Colonic mucosa (tissue), 4 donors: ENCODE results near the gene ZNF536. TPM values are rescaled to one million over a fixed set of nuclear protein-coding genes. Genes with fewer than 3 reads are reported as not detected.
"Not testable (repeated sequence)": the region's sequence is repeated elsewhere in the genome, so short reads cannot be mapped to it uniquely, and the experiment has no call there.

Experiments
- DNase-seq: peaks from one replicate; pipeline ENCODE4 v3.0.0-alpha.2; 2020
- H3K27ac ChIP-seq: fragments of 200-600 bp; one replicate; pipeline ENCODE4 v1.8.0; 2021
- H3K27me3 ChIP-seq: fragments of 200-600 bp; one replicate; pipeline ENCODE4 v1.8.0; 2021
- H3K36me3 ChIP-seq: fragments of 200-600 bp; one replicate; pipeline ENCODE4 v1.8.0; 2021
- H3K4me1 ChIP-seq: fragments of 200-600 bp; one replicate; pipeline ENCODE4 v1.8.0; 2021; ENCODE audit warnings: mild to moderate bottlenecking
- H3K4me3 ChIP-seq: fragments of 200-600 bp; one replicate; pipeline ENCODE4 v1.8.0; 2021
- H3K9ac ChIP-seq, 2 donors: one replicate each; pipeline ENCODE4 v1.7.0; 2013; ENCODE audit warnings: control low read depth in 2 of 2, low read depth in 2 of 2, low read length in 2 of 2
- H3K9me3 ChIP-seq: fragments of 200-600 bp; one replicate; pipeline ENCODE4 v1.8.0; 2021
- intact Hi-C: fragments of 100-400 bp; cut with DNase I; formaldehyde crosslinking; loops from one replicate; pipeline ENCODE4 v1.14.1; 2022
- total RNA-seq, 2 donors: library from RNA; stranded (reverse); fragmentation: NEBNext Ultra II Directional in 1 of 2; extraction: Animal tissue kit (Norgen Biotek cat#: 25700) in 1 of 2; gene quantifications; one replicate each; pipeline ENCODE4 v1.2.1, GENCODE V29; 2021
- TF ChIP-seq, protein P1 (sequence below): fragments of 200-600 bp; IDR thresholded peaks from one replicate; pipeline ENCODE4 v1.8.0; 2022; ENCODE audit warnings: antibody characterized with exemption, mild to moderate bottlenecking
- donor health status: healthy.
- donor health status: DM: no; HTN: no; CAD: no.
- donor health status: DM: no; HTN: no; CAD: no.

ZNF536 gene
- total RNA-seq, 2 donors from 2014 or later, result 1.3 to 1.4 TPM

- Histone ChIP-seq H3K9ac (no peak overlapping the region), H3K27me3 (no peaks in the 10 kb centered on the region), H3K27ac (no peak overlapping the region), H3K4me1 (no peaks in the 10 kb centered on the region), H3K4me3 (no peak overlapping the region), H3K9me3 (no peaks in the 10 kb centered on the region), H3K36me3 (no peaks in the 10 kb centered on the region)
- DNase-seq, result no peak
- TF ChIP-seq, protein P1, sequence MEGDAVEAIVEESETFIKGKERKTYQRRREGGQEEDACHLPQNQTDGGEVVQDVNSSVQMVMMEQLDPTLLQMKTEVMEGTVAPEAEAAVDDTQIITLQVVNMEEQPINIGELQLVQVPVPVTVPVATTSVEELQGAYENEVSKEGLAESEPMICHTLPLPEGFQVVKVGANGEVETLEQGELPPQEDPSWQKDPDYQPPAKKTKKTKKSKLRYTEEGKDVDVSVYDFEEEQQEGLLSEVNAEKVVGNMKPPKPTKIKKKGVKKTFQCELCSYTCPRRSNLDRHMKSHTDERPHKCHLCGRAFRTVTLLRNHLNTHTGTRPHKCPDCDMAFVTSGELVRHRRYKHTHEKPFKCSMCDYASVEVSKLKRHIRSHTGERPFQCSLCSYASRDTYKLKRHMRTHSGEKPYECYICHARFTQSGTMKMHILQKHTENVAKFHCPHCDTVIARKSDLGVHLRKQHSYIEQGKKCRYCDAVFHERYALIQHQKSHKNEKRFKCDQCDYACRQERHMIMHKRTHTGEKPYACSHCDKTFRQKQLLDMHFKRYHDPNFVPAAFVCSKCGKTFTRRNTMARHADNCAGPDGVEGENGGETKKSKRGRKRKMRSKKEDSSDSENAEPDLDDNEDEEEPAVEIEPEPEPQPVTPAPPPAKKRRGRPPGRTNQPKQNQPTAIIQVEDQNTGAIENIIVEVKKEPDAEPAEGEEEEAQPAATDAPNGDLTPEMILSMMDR, result no peak
- intact Hi-C loops, result no loop called here
These were observed 27.4 kb upstream of the ZNF536 start for GRCh38 chr19:30344446-30345425.

DNA sequence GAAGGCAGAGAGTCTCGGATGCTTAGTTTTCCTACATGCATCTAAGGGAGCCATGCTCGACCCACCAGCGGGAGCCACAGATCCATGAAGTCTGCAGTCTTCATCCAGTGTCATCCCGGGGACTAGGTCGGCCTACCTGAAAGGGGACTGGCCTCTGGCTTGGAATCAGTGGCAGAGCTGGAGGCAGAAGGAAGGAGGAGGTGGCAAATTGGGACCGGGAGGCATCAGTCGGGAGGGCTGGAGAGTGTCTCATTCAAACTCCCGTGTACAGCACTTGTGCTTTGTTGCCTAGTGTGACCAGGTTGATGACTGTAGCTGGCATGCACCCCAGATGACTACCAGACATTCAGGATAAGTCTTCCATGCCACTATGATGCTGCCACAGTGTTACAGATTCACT is 26.5 kb upstream of the ZNF536 start:
- Histone ChIP-seq H3K9ac (no peak overlapping the region), H3K27ac (no peak overlapping the region), H3K27me3 (no peaks in the 10 kb centered on the region), H3K4me1 (no peaks in the 10 kb centered on the region), H3K9me3 (no peaks in the 10 kb centered on the region), H3K4me3 (no peak overlapping the region), H3K36me3 (no peaks in the 10 kb centered on the region)
- no peak for DNase-seq
- intact Hi-C loops, result no loop called here
- TF ChIP-seq, protein P1, result no peak

DNA sequence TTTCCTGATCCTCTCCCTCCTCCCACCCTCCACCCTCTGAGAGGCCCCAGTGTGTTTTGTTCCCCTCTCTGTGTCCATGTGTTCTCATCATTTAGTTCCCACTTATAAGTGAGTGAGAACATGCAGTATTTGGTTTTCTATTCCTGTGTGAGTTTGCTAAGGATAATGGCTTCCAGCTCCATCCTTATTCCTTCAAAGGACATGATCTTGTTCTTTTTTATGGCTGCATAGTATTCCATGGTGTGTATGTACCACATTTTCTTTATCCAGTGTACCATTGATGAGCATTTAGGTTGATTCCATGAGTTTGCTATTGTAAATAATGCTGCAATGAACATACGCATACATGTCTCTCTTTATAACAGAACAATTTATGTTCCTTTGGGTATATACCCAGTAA is 25.7 kb upstream of the ZNF536 start:
- H3K4me3 ChIP-seq, H3K9me3 ChIP-seq, H3K36me3 ChIP-seq, H3K9ac ChIP-seq, H3K4me1 ChIP-seq, DNase-seq, H3K27me3 ChIP-seq, H3K27ac ChIP-seq, intact Hi-C loops: not testable (repeated sequence)

DNA sequence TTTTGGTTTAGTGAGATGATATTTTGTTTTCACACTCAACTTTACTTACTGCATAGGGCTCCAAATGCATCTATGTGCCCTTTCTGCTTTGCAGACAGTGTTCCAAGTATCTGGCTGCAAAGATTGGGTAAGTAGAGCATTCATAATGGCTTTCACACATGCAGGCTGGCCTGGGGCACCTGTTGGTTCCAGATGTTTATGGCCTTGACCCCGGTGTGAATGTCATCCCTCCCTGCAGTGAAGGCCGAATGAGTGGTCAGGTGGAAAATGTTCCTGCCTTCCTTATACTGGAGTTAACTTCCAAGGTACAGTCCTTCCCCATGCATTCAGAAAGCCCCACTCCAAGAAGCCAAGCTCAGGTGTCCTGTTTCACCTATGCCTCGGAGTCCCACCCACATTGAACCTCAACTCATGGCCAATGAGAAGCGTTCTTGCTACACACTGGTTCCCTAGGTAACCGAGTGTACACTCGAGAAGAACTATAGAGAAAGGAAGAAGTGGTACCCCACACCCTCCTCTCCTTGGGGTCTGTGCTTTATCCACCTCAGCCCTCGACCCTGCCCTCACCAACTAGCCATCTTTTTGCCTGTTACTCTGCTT is 23.0 kb upstream of the ZNF536 start:
- Histone ChIP-seq H3K9me3 (no peaks in the 10 kb centered on the region), H3K4me1 (no peaks in the 10 kb centered on the region), H3K9ac (no peak overlapping the region), H3K36me3 (no peaks in the 10 kb centered on the region), H3K4me3 (no peak overlapping the region), H3K27ac (no peak overlapping the region), H3K27me3 (no peaks in the 10 kb centered on the region)
- TF ChIP-seq, protein P1, result no peak
- DNase-seq, result no peak
- intact Hi-C loops, result no loop called here

DNA sequence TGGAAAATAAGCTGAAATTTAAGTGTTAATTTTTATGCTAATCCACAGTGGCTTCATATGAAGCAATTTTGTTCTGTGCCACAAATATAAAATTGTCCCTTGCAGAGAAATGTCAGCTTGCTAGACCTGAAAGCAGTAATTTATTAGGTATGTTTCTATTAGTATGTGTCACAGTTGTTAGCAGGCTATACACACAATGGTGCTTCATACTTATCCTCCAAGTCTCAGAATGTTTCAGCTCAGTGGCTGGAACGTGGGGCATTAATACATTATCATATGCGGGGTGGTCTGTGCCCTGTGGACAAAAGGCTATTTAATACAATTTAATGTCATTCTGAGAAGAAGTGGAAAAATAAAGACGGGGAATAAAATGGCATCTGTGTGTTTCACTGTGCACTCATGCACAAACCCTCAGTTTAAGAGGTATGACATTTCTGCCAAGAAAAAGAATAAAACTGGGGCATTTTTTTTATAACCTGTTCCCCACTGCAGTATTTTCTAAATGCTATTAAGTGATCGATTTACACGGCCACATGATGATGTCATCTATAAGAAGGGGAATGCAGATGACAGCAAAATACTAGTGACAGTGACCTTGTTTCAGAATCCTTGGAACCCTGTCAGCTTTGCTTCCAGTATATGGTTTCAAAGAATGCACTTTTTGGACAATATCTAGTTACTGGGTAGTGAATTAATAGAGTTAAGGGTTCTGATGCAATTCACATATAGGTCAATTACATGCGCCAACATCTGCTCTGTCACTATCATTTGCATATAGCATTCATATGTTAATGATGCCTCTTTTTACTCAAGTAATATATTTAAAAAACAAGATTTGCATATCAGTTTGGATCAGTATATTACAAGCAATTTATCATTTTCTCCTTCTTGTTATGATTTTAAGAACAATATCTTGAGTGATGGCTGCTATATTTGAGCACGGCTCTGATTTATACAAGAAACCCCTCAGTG is 21.2 kb upstream of the ZNF536 start:
- no peaks in the 10 kb centered on the region for H3K9me3 ChIP-seq
- TF ChIP-seq, protein P1, result no peak
- no peak overlapping the region for H3K4me3 ChIP-seq
- no peaks in the 10 kb centered on the region for H3K4me1 ChIP-seq
- H3K9ac ChIP-seq, result no peak overlapping the region
- H3K27ac ChIP-seq, result no peak overlapping the region
- H3K27me3 ChIP-seq, result no peaks in the 10 kb centered on the region
- DNase-seq, result no peak
- no peaks in the 10 kb centered on the region for H3K36me3 ChIP-seq
- intact Hi-C loops, result no loop called here
